ENCODE results near the gene HSFX3.
A peak's percentile ranks its signal among the peaks of the same experiment; 100 is the strongest.
"Not testable (repeated sequence)": the region's sequence is repeated elsewhere in the genome, so short reads cannot be mapped to it uniquely, and the experiment has no call there.

HSFX3 gene

DNA sequence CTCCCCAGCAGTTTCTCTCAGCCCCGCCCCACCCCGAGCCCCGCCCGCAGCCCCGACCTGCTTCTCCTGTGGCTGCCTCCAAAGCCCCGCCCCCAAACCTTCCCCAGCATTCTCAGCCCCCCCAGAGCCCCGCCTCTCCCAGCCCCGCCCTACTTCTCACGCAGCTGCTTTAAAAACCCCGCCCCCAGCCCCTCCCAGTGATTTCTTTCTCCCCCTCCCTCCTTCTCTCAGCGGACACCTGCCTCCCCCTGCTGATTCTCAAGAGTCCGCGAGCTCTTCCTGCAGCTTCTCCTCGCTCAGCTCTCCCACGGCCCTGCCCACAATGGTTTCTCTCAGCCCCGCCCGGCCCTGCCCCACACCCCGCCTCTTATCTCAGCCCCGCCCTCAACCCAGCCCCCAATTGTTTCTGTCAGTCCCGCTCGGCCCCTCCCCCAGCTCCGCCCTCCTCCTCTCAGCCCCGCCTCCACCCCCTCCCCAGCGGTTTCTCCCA, 9.5 kb downstream of the HSFX3 start:
- Histone ChIP-seq H3K23ac (ENCODE audit: low read length) (no peak overlapping the region), H3K4me1 (ENCODE audit: control insufficient read depth in 1 of 2, insufficient read depth in 2 of 2, low read length in 2 of 2) (peaks cover 7% of the 10 kb centered on the region in 2 experiments), H3K9me3 (ENCODE audit: insufficient read depth, low read depth, low read length) (no peaks in the 10 kb centered on the region), H3K79me1 (ENCODE audit: low read length) (peaks cover 7% of the 10 kb centered on the region), H2BK120ac (ENCODE audit: insufficient read depth, low read length, poor library complexity) (no peak overlapping the region), H3K14ac (ENCODE audit: low read length) (no peak overlapping the region), H2AK5ac (ENCODE audit: low read length) (no peak overlapping the region), H3K4ac (ENCODE audit: low read depth, low read length) (no peak overlapping the region), H4K12ac (ENCODE audit: low read depth, low read length) (no peak overlapping the region), H3K4me3 (ENCODE audit: low read depth, low read length) (peak overlapping the region; percentile 78), H3K18ac (ENCODE audit: low read length) (no peak overlapping the region), H3K36me3 (ENCODE audit: control insufficient read depth in 1 of 2, insufficient read depth in 2 of 2, low read length in 2 of 2) (no peaks in the 10 kb centered on the region), H3K27ac (ENCODE audit: low read depth, low read length) (peak overlapping the region; percentile 73), H3K4me2 (ENCODE audit: low read length) (peak overlapping the region; percentile 85), H2BK5ac (ENCODE audit: low read depth, low read length, poor library complexity) (peak overlapping the region; percentile 88), H4K91ac (ENCODE audit: low read depth, low read length) (no peak overlapping the region), H2BK12ac (ENCODE audit: low read length) (no peak overlapping the region), H3K27me3 (ENCODE audit: insufficient read depth, low read length) (no peaks in the 10 kb centered on the region), H3K9ac (ENCODE audit: low read length) (no peak overlapping the region), H4K8ac (ENCODE audit: low read depth, low read length) (no peak overlapping the region), H2AFZ (ENCODE audit: insufficient read depth, low read length, poor library complexity) (no peak overlapping the region), H3K79me2 (ENCODE audit: control insufficient read depth, insufficient read depth, low read length, poor library complexity) (peaks cover 3% of the 10 kb centered on the region)
- no CpG with 5 or more reads among the region's 24 CpGs for WGBS (ENCODE audit: extremely low coverage, insufficient coverage, insufficient read length)
- DNase-seq = peak; percentile 68 to 69

DNA sequence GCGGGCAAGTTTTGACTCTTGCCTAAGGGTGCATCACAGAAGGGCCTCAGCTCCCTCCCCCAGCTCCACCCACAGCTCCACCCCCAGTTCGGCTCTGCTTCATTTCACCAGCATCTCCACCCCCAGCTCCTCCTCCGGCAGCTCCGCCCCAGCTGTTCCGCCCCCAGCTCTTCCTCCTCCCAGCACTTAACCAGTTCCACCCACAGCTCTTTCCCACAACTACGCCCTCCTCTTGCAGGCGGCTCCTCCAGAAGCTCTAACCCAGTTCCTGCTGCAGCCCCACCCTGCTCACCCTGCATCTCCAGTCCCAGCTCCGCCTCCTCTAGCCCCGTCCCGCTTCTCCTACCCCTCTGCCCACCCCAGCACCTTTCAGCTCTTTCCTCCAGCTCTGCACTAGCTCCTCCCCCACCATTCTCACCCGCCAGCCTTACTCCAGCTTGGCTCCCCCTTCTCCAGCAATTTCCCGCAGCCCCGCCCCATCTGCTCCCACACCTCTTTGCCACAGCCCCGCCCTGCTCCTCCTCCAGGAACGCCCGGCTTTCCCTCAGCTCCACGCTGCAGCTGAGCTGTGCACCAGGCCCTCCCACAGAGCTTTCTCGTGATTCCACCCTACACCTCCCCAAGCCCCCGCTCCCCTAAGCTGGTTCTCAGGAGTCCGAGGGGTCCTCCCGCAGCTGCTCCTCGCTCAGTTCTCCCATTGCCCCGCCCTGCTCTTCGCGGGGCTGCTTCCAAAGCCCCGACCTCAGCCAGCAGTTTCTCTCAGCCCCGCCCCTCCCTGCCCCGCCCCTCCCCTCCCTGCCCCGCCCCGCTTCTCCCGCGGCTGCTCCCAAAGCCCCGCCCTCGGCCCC, 10.2 kb downstream of the HSFX3 start:
- DNase-seq = peak; percentile 79 to 80

DNA sequence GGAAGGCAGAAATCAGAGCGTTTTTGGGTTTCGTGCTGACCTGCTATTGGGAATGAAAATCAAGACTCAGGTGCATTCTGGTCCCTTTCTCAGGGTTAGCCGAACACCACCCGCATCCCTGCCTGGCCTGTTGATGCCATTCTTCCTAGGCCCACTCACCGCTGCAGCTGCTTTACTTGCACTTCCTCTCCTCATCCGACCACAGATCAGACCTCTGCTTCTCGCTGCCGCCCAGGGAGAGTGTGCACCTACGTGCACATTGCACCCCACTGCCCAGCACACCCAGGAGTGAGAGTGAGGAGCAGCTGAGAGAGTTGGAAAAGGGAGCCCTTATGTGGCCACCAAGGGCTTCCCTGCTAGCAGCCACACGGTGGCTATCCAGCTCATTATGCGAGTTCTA, 12.2 kb downstream of the HSFX3 start:
- H3K4me3 ChIP-seq (ENCODE audit: low read depth, low read length); H2AFZ ChIP-seq (ENCODE audit: insufficient read depth, low read length, poor library complexity); H3K79me1 ChIP-seq (ENCODE audit: low read length); DNase-seq; H2BK12ac ChIP-seq (ENCODE audit: low read length); H3K27ac ChIP-seq (ENCODE audit: low read depth, low read length); H3K4me1 ChIP-seq (ENCODE audit: control insufficient read depth in 1 of 2, insufficient read depth in 2 of 2, low read length in 2 of 2); H3K36me3 ChIP-seq (ENCODE audit: control insufficient read depth in 1 of 2, insufficient read depth in 2 of 2, low read length in 2 of 2); H2BK120ac ChIP-seq (ENCODE audit: insufficient read depth, low read length, poor library complexity); H3K79me2 ChIP-seq (ENCODE audit: control insufficient read depth, insufficient read depth, low read length, poor library complexity); H3K23ac ChIP-seq (ENCODE audit: low read length); H3K9me3 ChIP-seq (ENCODE audit: insufficient read depth, low read depth, low read length); H4K91ac ChIP-seq (ENCODE audit: low read depth, low read length); H3K4ac ChIP-seq (ENCODE audit: low read depth, low read length); H4K12ac ChIP-seq (ENCODE audit: low read depth, low read length); H3K27me3 ChIP-seq (ENCODE audit: insufficient read depth, low read length); H4K8ac ChIP-seq (ENCODE audit: low read depth, low read length); H2AK5ac ChIP-seq (ENCODE audit: low read length); H3K4me2 ChIP-seq (ENCODE audit: low read length); H2BK5ac ChIP-seq (ENCODE audit: low read depth, low read length, poor library complexity); H3K18ac ChIP-seq (ENCODE audit: low read length); H3K14ac ChIP-seq (ENCODE audit: low read length); H3K9ac ChIP-seq (ENCODE audit: low read length): not testable (repeated sequence)
- no CpG with 5 or more reads among the region's 11 CpGs for WGBS (ENCODE audit: extremely low coverage, insufficient coverage, insufficient read length)

More for the DNA sequence above, 10.2 kb downstream of the HSFX3 start:
- H3K14ac ChIP-seq (ENCODE audit: low read length) = no peak overlapping the region
- H2BK5ac ChIP-seq (ENCODE audit: low read depth, low read length, poor library complexity) = peak overlapping the region; percentile 40
- H4K8ac ChIP-seq (ENCODE audit: low read depth, low read length) = peak overlapping the region; percentile 54
- no peaks in the 10 kb centered on the region for H3K27me3 ChIP-seq (ENCODE audit: insufficient read depth, low read length)
- peak overlapping the region; percentile 73 for H3K4me3 ChIP-seq (ENCODE audit: low read depth, low read length)
- H2AK5ac ChIP-seq (ENCODE audit: low read length) = no peak overlapping the region
- H4K91ac ChIP-seq (ENCODE audit: low read depth, low read length) = no peak overlapping the region
- WGBS (ENCODE audit: extremely low coverage, insufficient coverage, insufficient read length) = no CpG with 5 or more reads among the region's 34 CpGs
- peak overlapping the region; percentile 37 for H3K27ac ChIP-seq (ENCODE audit: low read depth, low read length)
- peak overlapping the region; percentile 68 for H3K4me2 ChIP-seq (ENCODE audit: low read length)
- no peak overlapping the region for H2AFZ ChIP-seq (ENCODE audit: insufficient read depth, low read length, poor library complexity)
- peaks cover 7% of the 10 kb centered on the region for H3K79me1 ChIP-seq (ENCODE audit: low read length)
- no peak overlapping the region for H3K18ac ChIP-seq (ENCODE audit: low read length)
- H4K12ac ChIP-seq (ENCODE audit: low read depth, low read length) = no peak overlapping the region
- H2BK120ac ChIP-seq (ENCODE audit: insufficient read depth, low read length, poor library complexity) = no peak overlapping the region
- no peak overlapping the region for H3K9ac ChIP-seq (ENCODE audit: low read length)
- H3K9me3 ChIP-seq (ENCODE audit: insufficient read depth, low read depth, low read length) = no peaks in the 10 kb centered on the region
- peaks cover 3% of the 10 kb centered on the region for H3K79me2 ChIP-seq (ENCODE audit: control insufficient read depth, insufficient read depth, low read length, poor library complexity)
- no peak overlapping the region for H3K23ac ChIP-seq (ENCODE audit: low read length)
- no peak overlapping the region for H3K4ac ChIP-seq (ENCODE audit: low read depth, low read length)
- H3K4me1 ChIP-seq (ENCODE audit: control insufficient read depth in 1 of 2, insufficient read depth in 2 of 2, low read length in 2 of 2) = peaks cover 7% of the 10 kb centered on the region in 2 experiments
- H2BK12ac ChIP-seq (ENCODE audit: low read length) = no peak overlapping the region
- peaks cover 0 to 2% of the 10 kb centered on the region in 2 experiments for H3K36me3 ChIP-seq (ENCODE audit: control insufficient read depth in 1 of 2, insufficient read depth in 2 of 2, low read length in 2 of 2)

DNA sequence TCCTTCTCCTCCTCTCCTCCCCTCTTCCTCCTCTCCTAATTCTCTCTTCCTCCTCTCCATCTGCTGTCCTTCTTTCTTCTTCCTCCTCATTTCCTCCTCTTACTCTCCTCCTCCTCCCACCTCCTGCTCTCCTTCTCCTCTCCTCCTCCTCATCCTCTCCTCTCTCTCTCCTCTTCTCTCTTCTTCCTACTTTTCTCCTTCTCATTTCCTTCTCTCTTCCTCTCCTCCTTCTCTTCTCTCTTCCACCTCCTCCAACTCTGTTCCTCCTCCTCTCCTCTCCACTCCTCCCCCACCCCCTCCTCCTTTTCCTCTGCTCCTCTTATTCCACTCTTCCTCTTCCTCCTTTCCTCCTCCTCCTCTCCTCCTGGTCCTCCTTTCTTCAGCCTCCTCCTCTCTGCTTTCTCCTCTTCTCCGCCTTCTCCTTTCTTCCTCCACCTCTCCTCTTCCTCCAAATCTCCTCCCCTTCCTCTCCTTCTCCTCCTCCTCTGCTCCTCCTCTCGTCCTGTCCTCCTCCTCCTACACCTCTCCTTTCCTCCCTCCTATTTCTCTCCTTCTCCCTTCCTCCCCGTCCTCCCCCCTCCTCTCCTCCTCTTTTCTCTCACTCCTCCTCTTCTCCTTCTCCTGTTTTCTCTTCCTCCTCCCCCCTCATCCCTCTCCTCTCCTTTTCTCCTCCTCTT, 14.7 kb downstream of the HSFX3 start:
- not testable (repeated sequence) for H3K18ac ChIP-seq (ENCODE audit: low read length); H3K79me1 ChIP-seq (ENCODE audit: low read length); DNase-seq; H4K8ac ChIP-seq (ENCODE audit: low read depth, low read length); H3K9ac ChIP-seq (ENCODE audit: low read length); H3K36me3 ChIP-seq (ENCODE audit: control insufficient read depth in 1 of 2, insufficient read depth in 2 of 2, low read length in 2 of 2); H3K4me3 ChIP-seq (ENCODE audit: low read depth, low read length); H3K4ac ChIP-seq (ENCODE audit: low read depth, low read length); H3K27ac ChIP-seq (ENCODE audit: low read depth, low read length); H2BK120ac ChIP-seq (ENCODE audit: insufficient read depth, low read length, poor library complexity); H3K27me3 ChIP-seq (ENCODE audit: insufficient read depth, low read length); H4K12ac ChIP-seq (ENCODE audit: low read depth, low read length); H4K91ac ChIP-seq (ENCODE audit: low read depth, low read length); H3K14ac ChIP-seq (ENCODE audit: low read length); H3K9me3 ChIP-seq (ENCODE audit: insufficient read depth, low read depth, low read length); H3K4me2 ChIP-seq (ENCODE audit: low read length); H2BK5ac ChIP-seq (ENCODE audit: low read depth, low read length, poor library complexity); H3K4me1 ChIP-seq (ENCODE audit: control insufficient read depth in 1 of 2, insufficient read depth in 2 of 2, low read length in 2 of 2); H2AFZ ChIP-seq (ENCODE audit: insufficient read depth, low read length, poor library complexity); H2BK12ac ChIP-seq (ENCODE audit: low read length); H3K79me2 ChIP-seq (ENCODE audit: control insufficient read depth, insufficient read depth, low read length, poor library complexity); H3K23ac ChIP-seq (ENCODE audit: low read length); H2AK5ac ChIP-seq (ENCODE audit: low read length)
- 100% methylated on average over 1 of the region's 3 CpGs for WGBS (ENCODE audit: extremely low coverage, insufficient coverage, insufficient read length)
